ENCODE data around the gene MEA1.

DNA sequence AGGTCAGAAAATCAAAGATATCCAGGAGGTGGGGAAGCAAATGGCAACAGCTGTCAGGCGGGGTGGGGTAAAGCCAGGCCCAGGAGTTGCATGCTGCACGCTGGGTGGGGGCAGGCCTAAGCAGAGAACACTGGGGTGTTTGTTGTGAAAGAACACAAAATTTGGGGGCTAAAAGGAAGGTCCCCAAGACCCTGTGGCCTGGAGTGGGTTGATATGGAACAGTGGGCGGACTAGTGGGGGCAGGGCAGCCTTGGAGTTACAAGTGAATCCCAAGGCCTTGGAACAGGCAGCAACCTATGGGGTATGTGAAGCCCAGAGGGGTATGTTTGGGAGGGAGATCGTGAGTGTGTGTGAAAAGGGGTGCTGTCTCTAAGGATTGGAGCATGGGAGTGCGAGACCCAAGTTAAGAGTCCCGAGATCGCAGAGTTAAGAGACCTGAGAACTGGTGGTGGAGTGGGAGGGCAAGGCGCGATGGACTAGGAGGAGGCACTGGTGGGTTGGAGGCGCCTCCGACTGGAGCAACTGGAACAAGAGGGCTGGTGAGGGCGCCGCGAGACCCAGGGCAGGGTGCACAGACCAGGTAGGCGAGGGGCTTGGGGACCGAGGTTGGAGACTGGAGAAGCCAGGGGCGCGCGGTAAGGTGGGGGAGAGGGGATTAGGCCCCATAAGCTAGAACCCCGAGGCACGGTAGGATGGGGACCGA is 39.2 kb upstream of the MEA1 start:
- TF ChIP-seq REST (IDR thresholded peaks at IDR 0.05; ENCODE audit: low read depth, low read length) = no peak
- TF ChIP-seq SRF (IDR thresholded peaks at IDR 0.05; ENCODE audit: low read depth in 2 of 2, low read length in 2 of 2) = no peak
- TF ChIP-seq ESRRA (IDR thresholded peaks at IDR 0.05; ENCODE audit: low read length) = no peak
- TF ChIP-seq, protein P1, sequence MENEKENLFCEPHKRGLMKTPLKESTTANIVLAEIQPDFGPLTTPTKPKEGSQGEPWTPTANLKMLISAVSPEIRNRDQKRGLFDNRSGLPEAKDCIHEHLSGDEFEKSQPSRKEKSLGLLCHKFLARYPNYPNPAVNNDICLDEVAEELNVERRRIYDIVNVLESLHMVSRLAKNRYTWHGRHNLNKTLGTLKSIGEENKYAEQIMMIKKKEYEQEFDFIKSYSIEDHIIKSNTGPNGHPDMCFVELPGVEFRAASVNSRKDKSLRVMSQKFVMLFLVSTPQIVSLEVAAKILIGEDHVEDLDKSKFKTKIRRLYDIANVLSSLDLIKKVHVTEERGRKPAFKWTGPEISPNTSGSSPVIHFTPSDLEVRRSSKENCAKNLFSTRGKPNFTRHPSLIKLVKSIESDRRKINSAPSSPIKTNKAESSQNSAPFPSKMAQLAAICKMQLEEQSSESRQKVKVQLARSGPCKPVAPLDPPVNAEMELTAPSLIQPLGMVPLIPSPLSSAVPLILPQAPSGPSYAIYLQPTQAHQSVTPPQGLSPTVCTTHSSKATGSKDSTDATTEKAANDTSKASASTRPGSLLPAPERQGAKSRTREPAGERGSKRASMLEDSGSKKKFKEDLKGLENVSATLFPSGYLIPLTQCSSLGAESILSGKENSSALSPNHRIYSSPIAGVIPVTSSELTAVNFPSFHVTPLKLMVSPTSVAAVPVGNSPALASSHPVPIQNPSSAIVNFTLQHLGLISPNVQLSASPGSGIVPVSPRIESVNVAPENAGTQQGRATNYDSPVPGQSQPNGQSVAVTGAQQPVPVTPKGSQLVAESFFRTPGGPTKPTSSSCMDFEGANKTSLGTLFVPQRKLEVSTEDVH (IDR thresholded peaks at IDR 0.05; ENCODE audit: low read depth, partially characterized antibody) = no peak
